DMS53 treated with DMSO at 0.1 percent for 48 hours (cell line): Measurements from ENCODE around the gene OR1J1.

Experiments
- DNase-seq: peaks from one replicate; lab custom pipeline; 2025; ENCODE audit not compliant: unreplicated experiment; lab: John Stamatoyannopoulos, UW

Gene OR1J1, protein sequence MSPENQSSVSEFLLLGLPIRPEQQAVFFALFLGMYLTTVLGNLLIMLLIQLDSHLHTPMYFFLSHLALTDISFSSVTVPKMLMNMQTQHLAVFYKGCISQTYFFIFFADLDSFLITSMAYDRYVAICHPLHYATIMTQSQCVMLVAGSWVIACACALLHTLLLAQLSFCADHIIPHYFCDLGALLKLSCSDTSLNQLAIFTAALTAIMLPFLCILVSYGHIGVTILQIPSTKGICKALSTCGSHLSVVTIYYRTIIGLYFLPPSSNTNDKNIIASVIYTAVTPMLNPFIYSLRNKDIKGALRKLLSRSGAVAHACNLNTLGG

DNA sequence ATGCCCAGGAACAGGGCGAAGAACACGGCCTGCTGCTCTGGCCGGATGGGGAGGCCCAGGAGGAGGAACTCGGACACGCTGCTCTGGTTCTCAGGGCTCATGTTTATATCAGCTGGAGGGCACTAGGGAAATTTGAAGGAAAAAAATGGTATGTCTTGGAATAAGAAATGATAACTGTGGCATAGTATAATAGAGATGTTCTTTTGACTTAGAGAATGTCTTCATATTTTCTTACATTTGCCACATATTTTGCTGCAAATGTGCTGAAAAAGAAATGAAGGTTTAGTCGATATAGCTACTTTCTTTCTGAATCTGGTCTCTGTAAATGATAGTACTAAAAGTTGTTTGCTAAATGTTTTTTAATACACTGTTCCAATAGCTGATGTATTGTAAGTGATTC lies at the start of gene OR1J1:
Gene OR1J1 (minus strand): TSS at position 101 of the 400 bp plus-strand sequence. CDS start 0 bp downstream, at position 101.
- no peak for DNase-seq

DNA sequence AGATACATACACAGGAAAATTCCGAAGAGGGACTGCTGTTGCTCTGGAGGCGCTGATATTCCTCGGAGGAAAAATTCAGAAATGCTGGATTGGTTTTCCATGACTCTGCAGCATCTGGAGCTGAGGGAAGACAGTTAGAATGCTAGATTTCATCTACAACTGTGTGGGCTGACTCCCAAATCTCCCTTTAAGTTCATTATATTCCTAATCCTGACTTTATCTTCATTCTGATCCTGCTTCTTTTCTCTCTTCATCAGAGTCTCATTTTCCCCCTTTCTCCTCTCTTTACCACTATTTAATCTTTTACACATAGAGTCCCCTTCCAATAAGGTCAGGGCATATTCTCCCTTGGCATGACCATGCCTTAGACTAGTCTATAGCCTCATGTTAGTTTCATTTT lies 49.5 kb upstream of the OR1J1 start, which contains the start of gene OR1N1:
Gene OR1N1 (minus strand): TSS at position 101 of the 400 bp plus-strand sequence. CDS start 0 bp downstream, at position 101.
- DNase-seq: no peak

DNA sequence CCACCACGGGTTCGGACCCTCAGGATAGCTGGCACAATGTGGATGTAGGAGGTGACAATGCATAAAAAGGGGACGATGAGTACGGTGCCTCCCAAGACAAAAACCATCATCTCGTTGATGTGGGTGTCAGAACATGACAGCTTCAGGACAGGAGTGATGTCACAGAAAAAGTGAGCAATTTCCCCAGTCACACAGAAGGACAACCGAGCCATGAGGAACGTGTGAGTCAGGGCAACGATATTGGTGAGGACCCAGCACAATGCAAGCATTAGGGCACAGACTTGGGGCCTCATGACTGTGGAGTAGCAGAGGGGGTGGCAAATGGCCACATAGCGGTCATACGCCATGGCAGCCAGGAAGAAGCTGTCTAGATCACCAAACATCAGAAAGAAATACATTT lies 48.9 kb upstream of the OR1J1 start:
- no peak for DNase-seq

DNA sequence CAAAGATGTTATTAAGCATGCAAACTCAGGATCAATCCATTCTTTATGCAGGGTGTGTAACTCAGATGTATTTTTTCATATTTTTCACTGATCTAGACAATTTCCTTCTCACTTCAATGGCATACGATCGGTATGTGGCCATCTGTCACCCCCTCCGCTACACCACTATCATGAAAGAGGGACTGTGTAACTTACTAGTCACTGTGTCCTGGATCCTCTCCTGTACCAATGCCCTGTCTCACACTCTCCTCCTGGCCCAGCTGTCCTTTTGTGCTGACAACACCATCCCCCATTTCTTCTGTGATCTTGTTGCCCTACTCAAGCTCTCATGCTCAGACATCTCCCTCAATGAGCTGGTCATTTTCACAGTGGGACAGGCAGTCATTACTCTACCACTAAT lies 41.6 kb upstream of the OR1J1 start:
- no peak for DNase-seq

DNA sequence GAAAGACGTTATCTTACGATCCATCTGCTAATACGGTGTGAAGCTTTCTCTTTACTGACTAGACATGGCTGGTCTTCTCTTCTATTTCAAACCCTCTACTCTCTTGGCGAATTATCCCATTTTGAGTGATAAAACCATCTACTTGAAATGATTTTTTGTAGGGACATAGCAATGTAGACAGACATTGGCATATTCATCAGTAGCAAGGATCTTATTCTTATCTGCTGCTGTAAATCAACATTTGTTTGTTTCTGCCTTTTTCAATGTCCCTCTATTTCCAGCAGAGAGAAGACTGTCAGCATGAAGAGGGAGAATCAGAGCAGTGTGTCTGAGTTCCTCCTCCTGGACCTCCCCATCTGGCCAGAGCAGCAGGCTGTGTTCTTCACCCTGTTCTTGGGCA lies 41.1 kb upstream of the OR1J1 start, which contains the start of gene OR1J4:
Gene OR1J4 (plus strand): TSS at position 301 of the 400 bp plus-strand sequence. CDS start 0 bp downstream, at position 301.
- DNase-seq: no peak

DNA sequence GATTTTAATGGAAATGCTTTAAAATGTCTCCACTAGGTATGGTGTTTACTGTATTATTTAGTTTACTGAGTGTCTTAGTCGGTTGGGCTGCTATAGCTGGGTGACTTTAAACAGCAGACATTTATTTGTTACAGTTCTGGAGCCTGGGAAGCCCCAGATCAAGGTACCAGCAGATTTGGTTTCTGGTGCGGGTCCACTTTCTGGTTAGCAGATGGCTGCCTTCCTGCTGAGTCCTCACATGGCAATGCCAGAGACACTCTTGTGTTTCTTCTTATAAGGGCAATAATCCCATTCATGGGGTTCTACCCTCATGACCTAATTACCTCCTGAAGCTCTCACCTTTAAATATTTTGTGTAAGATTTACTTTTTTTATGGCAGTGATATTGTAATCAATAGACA lies 40.5 kb upstream of the OR1J1 start:
- no peak for DNase-seq

DNA sequence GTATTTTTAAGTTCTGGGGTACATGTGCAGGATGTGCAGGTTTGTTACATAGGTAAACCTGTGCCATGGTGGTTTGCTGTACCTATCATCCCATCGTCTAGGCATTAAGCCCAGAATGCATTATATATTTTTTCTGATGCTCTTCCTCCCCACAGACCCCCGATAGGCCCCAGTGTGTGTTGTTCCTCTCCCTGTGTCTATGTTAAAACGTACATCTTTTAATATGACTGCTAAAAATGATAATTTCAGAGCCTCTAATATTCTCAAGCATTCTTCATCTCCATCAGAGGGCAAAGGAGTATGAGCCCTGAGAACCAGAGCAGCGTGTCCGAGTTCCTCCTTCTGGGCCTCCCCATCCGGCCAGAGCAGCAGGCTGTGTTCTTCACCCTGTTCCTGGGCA lies 32.8 kb upstream of the OR1J1 start, which contains the start of gene OR1J2:
Gene OR1J2 (plus strand): TSS at position 301 of the 400 bp plus-strand sequence. CDS start 0 bp downstream, at position 301.
- no peak for DNase-seq

DNA sequence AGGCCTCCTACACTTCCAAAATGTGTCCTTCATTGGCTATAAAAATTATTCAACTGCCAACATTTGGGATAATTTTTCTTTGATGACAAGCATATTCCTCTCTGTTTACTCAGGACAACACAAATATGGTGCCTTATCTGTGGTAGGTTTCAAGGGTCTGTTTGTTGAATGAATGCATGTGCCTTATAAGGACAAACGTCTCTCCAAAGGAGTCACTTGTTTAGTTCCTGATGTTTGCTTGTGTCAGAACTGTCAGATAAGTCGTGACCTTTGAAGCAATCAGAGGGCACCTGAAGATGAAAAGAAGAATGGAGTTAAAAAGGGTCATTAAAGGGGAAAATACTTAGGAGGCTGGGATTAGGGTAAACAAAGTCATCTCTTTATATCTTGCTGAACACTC lies 29.2 kb upstream of the OR1J1 start:
- no peak for DNase-seq

DNA sequence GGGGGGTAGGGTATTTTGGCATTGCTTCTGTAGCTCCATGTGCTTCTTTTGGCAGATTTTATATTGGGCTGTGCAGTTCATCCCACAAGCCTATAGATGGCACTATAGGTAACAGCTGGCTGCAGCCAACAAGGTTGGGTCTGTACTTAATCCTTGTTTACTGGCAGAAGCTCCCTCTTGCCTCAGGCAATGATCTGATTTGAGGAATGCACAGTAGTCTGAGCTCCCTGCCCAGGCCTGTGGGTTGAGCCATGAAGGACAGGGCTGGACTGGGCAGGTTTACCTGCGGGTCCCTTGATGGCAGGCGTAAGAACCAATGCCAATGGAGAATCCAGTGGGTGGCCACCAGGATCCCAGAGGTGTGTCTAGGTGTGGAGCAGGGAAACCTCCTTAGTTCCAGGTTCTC lies 21.2 kb upstream of the OR1J1 start:
- DNase-seq: peak; percentile 8

DNA sequence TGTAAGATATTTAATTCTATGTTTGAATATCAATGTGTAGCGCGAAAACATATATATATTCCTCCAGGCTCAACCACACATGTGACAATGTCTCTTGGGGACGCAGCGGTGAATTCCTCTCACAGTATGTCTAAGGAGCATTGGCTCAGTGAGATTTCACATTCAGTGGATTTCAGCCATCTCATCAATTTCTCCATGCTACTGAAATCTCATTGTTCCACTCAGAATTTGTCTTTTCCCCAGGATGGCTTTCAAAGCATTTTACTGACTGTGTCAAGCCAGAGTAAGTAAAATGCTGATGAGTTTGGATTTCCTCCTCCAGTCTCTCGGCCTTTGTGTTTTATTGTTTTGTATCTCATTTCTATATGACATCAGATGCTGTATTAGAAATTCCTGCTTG lies 1.3 kb upstream of the OR1J1 start:
- DNase-seq: no peak

DNA sequence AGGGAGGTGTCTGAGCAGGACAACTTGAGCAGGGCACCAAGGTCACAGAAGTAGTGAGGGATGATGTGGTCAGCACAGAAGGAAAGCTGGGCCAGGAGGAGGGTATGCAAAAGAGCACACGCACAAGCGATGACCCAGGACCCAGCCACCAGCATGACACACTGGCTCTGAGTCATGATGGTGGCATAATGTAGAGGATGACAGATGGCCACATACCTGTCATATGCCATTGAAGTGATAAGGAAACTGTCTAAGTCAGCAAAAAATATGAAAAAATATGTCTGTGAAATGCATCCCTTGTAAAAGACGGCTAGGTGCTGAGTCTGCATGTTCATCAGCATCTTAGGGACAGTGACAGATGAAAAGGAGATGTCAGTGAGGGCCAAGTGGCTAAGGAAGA lies 380 bp downstream of the OR1J1 start:
- no peak for DNase-seq

DNA sequence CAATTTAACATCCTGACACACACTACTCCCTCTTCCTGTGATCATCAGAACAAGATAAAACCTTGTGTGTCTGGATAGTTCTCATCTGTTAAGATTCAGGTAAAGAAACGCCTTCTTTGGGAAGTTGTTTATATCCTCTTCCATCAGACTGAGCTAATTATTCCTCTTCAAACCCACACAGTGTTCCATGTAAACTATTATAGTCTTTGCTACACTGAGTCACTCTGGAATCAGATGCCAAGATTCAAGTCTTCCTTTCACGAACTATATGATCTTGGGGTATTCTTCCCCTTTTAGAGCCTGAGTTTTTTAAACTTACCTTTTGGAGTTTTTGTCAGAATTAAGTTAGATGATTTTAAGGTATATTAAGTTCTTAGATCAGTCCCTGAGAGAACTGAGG lies 2.0 kb downstream of the OR1J1 start:
- DNase-seq: no peak

DNA sequence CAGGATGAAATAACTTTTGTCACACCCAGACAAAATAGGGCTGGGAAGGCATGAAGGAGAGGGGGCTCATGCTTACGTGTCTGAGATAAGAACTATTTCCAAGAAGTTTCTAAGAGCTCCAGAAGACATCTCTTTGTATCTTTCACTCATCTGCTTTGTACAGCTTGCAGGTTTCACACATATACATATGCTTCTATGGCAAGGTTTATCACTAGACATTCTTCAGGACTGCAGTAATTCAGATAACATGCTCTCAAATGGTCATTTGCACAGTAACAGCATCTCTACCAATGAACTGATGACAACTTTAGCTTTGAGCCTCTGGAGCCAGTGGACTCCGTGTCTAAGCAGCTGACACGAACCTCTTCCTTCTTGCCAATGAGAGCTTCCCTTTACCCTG lies 3.2 kb downstream of the OR1J1 start:
- DNase-seq: no peak

DNA sequence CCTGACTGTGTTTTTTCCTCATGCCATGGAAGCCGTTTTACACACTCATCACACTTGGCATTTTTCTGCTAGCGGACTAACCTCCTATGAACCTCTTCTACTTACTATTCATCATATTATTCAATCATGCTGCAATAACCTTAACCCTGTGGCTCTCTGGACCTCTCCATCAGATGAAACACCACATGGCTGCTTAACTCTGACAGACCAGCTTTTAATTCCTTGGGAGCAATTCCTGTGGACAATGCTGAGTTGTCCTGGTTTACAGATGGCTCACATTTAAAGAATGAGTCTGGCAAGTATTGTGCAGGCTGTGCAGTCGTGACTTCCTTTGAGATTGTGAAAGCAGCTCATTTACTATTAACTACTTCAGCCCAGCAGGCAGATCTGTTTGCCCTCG lies 9.0 kb downstream of the OR1J1 start:
- DNase-seq: no peak

DNA sequence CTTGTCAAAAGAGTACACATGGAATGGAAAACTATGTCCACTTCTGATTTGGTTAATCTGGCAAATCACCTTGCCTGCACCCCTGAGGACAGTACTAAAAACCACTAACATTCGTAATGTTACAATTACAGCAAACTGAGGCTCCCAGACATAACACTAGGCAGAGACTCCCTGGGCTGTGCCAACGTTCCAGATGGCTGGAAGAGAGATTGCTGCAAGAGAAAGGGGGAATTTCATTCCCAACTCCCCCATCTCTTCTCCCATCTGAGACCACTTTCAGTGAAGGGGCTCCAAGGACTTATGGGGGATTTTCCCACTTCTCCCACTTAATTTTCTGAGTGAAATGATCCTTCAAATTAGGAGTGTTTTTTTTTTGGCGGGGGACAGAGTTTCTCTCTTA lies 11.3 kb downstream of the OR1J1 start:
- no peak for DNase-seq

DNA sequence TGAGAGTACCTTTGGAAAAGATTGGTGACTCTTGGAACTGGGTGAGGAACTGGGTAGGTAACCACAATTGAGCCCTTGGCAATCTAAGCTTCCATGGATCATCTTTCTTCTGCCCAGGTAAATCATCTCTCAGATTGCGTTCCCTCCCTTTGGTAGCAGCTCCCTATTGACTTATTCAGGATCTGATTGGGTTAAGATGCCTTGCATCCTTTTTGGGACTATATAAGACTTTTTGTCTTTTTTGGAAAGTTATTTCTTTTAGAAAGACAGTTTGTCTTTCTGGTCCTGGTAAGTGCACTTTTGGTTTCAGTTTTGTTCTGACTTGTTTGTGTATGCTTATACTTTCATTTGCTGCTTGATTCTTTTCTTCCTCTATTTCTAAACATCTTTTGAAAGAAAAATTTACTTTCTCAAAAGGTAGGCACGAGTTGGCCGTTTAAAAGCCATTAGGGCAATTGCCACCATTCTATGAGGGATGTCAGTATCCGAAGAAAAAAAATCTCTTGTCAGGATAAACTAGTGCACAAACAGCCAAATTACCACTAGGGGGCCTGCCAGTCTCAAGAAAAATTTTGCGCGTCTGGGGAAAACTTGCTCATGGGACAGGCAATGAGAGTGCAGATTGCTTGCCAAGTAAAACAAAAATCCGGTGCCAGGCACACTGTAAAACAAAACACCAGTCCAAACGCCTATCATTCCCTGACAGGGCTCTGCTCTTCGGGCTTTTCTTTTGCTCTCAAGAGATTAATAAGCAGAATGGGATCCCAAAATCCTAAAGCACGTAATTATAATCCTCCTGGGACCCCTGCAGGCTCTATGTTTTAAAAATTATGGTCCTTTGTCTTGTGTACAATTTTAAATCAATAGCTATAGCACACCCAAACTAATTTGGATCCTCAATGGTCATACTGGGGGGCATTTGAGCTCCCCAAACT lies 12.8 kb downstream of the OR1J1 start:
- DNase-seq: peak; percentile 82

DNA sequence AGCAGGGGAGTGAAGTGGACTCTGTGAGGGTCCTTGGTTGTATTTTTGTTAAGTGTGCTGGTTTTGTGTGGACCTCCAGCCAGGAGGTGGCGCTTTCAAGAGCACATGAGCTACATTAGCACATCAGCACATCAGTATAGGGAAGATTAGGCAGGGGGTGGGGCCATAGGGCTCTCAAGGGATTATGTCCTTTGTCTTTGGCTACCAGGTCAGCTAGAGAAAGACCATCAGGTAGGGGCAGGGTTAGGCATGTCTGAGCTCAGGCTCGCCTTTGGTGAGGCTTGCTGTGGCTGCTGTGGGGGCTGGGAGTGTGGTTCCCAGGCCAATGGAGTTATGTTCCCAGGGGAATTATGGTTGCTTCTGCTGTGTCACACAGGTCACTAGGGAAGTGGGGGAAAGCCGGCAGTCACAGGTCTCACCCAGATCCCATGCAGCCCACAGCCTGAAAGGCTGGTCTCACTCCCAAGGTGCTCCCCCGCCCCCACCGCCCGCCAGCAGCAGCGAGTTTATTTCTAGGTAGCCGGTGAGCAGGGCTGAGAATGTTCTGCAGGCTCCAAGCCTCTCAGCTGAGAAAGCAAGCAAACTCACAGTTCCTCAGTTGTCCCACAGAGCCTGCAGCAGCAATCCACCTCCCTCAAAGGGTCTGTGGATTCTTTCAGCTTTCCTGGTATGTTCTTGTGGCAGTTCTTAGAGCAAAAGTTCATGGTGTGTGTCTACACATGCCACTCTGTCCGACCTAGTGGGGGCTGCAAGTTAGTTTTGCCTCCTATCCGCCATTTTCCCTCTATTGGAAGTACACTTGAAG lies 13.7 kb downstream of the OR1J1 start:
- DNase-seq: peak; percentile 53

DNA sequence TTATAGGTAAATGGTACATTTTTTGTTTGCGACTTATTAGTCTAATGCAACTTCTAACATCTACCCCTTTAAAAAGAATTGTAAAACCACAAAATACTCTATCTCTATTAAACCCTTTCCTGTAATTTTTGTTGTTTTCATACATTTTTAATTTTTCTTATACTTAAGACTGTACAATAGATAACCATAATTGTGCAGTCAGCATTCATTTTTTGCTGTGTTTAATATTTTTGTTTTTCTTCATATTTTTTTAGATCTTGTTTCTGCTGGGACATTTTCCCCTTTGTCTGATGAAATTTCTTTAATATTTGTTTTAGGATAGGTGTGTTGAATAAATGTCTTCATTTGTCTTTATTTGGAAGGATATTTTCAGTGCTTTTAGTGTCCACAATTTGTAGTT lies 19.9 kb downstream of the OR1J1 start:
- no peak for DNase-seq

DNA sequence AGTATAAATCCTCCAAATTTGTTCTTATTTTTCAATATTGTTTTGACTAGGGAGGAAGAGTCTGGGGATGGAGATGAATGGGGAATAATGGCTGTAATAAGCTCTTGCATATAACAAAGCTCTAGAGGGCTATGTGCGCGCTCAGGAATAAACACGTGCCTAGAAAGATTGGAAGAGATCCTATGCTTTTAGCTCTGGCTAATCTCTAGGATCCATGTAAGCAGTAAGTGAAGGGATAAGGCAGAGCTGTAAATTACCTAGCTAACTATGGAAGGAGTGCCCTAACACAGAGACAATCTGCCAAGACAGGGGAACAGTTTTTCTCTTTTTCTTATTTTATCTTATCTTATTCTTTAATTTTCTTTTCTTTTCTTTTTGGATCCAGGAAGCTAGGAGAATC lies 21.6 kb downstream of the OR1J1 start:
- DNase-seq: no peak

DNA sequence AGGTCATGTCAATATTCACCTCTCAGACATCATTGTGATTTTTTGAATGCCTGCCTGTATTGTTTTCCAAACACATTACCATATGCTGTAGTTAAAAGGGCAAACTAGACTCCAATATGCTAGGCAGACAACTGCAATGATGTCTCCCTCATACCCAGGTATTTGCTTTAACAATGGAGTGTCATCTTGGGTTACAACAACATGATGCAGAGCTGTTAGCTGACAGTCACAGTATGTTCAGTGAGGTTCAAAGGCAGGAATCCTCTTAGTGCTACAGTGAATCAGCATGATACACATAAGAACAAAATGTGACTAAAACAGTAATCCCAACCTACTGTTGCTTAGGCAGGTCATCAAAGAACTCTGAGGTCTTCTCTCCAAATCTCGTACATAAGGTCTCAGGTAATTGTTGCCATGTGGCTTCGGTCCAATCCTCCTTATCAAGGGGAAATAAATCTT lies 24.0 kb downstream of the OR1J1 start:
- no peak for DNase-seq
